Middle frontal gyrus (tissue), 1 donor: Measurements from ENCODE around the gene FHIT.
"Not testable (repeated sequence)": the region's sequence is repeated elsewhere in the genome, so short reads cannot be mapped to it uniquely, and the experiment has no call there.

Source experiments
- DNase-seq: peaks from one replicate; pipeline ENCODE4 v3.0.0-alpha.2; 2015; ENCODE audit warnings: low spot score; ENCODE audit errors: extremely low spot score

Gene FHIT

GRCh38 chr3:61060411-61060861 is 190.8 kb downstream of the FHIT start:
- DNase-seq, result no peak

- DNase-seq, result no peak
Observed at GRCh38 chr3:61058836-61059235, 192.4 kb downstream of the FHIT start.

- no peak for DNase-seq
Observed at GRCh38 chr3:61057464-61057863, 193.8 kb downstream of the FHIT start.

GRCh38 chr3:61055447-61055846 is 195.8 kb downstream of the FHIT start:
- DNase-seq, result no peak

GRCh38 chr3:61053781-61054496 is 197.3 kb downstream of the FHIT start:
- no peak for DNase-seq

GRCh38 chr3:61052851-61053250 is 198.4 kb downstream of the FHIT start:
- DNase-seq, result no peak

- no peak for DNase-seq
Observed at GRCh38 chr3:61051666-61052065, 199.6 kb downstream of the FHIT start.

- not testable (repeated sequence) for DNase-seq
Observed at GRCh38 chr3:61045169-61045568, 206.1 kb downstream of the FHIT start.

- no peak for DNase-seq
Observed at GRCh38 chr3:61043156-61043555, 208.1 kb downstream of the FHIT start.

- no peak for DNase-seq
Observed at GRCh38 chr3:61040618-61041017, 210.6 kb downstream of the FHIT start.

- no peak for DNase-seq
Observed at GRCh38 chr3:61035573-61035972, 215.7 kb downstream of the FHIT start.

- no peak for DNase-seq
Observed at GRCh38 chr3:61032991-61033390, 218.3 kb downstream of the FHIT start.

GRCh38 chr3:61031503-61031902 is 219.7 kb downstream of the FHIT start:
- DNase-seq, result no peak

GRCh38 chr3:61030469-61031035 is 220.7 kb downstream of the FHIT start:
- no peak for DNase-seq

- no peak for DNase-seq
Observed at GRCh38 chr3:61029194-61029593, 222.1 kb downstream of the FHIT start.

GRCh38 chr3:61018807-61019206 is 232.4 kb downstream of the FHIT start:
- DNase-seq, result no peak

- not testable (repeated sequence) for DNase-seq
Observed at GRCh38 chr3:61017028-61017427, 234.2 kb downstream of the FHIT start.

GRCh38 chr3:61015859-61016258 is 235.4 kb downstream of the FHIT start:
- no peak for DNase-seq

GRCh38 chr3:61015408-61015807 is 235.8 kb downstream of the FHIT start:
- no peak for DNase-seq

- no peak for DNase-seq
Observed at GRCh38 chr3:61008998-61009380, 242.3 kb downstream of the FHIT start.

GRCh38 chr3:61008153-61008997 is 242.9 kb downstream of the FHIT start:
- DNase-seq, result no peak

GRCh38 chr3:61005591-61005990 is 245.7 kb downstream of the FHIT start:
- no peak for DNase-seq
